ENCODE data around the gene GAL3ST3.

- TF ChIP-seq POLR2A (IDR thresholded peaks at IDR 0.05) (no peak), CTCF (IDR thresholded peaks at IDR 0.05) (no peak), POLR2AphosphoS5 (IDR thresholded peaks at IDR 0.05) (no peak)
Observed at GRCh38 chr11:66011239-66011784, 37.6 kb downstream of the GAL3ST3 start.
